ENCODE data around the gene IL5RA.

The IL5RA gene

DNA sequence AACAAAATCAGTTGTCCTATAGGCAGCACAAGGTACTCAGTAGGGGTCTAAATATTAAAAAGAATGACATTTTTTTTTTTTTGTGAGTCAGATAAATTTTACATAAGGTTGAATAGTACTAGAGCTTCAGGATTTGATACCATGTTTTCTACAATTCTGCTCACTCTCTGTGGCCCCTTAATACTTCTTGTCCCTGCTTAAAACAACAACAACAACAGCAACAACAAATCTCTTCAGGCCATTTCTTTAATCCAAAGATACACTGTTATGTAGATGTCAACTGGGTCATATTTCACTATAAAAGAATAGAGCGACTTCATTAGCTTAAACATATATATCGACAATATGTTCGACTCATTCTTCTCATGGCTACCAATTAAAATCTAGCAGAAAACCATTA lies 3.0 kb downstream of the IL5RA start:
- no peak for DNase-seq

- DNase-seq = no peak
Observed at GRCh38 chr3:3105815-3106214, 4.4 kb downstream of the IL5RA start.

GRCh38 chr3:3105246-3105645 lies 4.9 kb downstream of the IL5RA start:
- no peak for DNase-seq

DNA sequence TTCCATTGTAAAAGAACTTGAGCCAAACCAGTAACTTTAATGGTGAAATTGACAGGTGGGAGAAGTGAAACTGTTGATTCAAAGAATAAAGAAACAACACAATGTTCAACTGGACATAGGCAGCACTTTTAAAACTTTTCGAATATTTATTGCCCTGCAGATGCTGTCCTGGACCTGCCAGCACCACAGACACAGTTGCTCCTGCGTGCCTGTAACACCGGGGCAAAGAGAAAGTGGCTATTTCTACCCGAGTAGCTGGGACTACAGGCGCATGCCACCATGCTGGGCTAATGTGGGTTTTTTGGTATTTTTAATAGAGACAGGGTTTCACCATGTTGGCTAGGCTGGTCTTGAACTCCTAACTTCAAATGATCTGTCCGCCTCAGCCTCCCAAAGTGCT lies 7.4 kb downstream of the IL5RA start:
- DNase-seq = no peak

- DNase-seq = no peak
Observed at GRCh38 chr3:3101660-3102458, 8.3 kb downstream of the IL5RA start.

DNA sequence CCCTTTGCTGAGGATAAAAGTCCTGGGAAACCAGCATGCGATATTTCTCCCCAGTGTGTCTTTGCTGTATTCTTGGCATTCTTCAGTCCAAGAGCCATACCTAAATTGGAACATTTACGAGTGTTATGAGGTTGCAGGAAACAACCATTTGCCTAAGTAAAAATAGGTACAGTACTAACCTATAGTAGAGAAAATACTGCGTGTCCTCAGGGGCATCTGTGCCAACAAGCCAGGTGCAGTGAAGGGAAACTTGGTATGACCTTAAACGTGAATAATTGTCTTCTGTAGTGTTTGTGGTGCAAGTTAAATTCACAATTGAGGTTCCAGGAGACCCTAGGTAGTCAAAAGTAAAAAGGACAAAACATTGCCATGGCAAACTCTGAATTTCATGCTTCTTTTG lies 12.2 kb downstream of the IL5RA start:
- no peak for DNase-seq

DNA sequence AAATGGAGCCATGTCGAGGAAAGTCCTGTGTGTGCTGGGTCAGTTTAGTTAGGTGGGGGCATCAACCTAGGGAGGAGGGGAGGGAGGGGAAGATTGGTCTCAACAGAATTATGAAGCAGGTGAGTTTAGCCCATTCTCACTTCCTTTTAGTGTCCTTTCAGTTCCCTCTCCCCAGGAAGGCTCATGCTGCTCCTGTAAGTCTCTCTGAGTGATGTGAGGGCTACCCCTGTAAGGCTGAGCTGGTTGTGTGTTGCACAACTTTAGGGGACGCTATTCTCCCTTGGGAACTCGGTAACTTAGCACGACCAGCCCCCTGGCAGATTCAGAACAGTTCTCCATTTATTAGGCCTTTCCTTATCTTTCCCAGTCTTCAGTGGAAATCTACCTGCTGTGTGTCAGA lies 21.2 kb downstream of the IL5RA start:
- DNase-seq = no peak

DNA sequence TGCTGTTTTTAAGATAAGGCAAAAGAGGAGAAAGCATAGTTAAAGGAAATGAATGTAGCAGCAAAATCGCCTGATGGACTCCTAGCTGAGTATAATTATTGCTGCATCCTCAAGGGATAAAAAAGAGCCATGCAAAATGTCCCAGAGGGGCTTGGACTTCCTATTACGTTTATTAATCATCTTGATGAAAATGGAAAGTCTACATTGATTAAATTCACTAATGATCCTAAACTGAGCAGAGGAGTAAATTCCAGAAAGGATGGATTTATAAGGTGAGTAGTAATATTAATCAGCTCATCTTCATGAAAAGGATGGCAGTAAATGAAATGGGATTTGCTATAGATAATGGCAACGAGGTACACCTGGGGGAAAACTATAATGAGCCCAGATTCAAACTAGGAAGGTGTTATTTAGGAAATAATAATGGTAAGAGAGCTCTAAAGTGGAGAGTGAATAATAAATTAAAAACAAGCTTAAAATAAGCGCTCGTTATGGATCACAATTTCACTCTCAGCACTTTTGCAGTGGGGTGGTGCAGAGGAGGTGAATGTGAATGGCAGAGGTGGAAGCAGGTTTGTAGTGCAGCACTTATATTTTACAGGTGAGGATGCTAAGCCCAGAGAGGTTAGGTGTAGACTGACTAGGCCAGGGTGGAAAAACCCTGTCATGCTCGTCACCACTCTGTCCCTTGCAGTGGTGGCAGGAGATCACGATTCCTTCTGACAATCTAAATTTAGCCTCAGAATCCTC lies 22.3 kb downstream of the IL5RA start:
- DNase-seq = no peak

DNA sequence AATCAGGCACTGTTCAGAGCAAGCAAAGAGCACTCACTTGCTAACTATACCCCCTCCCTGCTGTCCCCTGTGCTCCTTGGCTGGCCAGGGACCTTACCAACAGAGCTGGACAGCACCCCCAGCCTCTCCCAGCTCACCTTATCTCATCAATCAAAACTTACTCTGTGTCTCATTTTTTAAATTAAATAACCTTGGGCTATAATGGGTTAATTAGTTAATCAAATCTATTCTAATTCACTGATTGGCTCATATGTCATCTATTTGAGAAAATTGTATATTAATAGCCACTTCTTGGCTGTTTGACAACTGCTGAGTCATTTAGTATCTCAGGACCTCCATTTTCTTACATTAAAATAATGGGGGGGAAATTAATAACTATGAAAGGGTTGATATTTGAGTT lies 22.9 kb downstream of the IL5RA start:
- DNase-seq = no peak

GRCh38 chr3:3086239-3086638 lies 23.9 kb downstream of the IL5RA start:
- no peak for DNase-seq

DNA sequence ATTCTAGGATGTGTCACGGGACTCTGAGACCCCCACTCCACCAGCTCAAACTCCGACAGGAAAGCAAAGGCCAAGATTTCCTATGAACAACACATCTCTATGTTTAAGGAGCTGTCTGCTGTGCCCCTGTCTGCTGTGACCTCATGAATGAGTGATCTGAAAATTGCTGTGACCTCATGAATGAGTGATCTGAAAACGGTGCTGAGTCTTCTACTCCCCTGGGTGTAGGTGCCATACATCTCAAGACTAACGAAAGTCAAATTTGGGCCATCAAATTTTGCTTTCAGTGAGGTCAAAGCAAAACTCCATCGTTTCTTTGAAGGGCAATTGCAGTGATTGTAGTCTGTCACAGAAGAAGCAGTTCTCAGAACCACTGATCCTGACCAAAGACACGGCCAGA lies 24.4 kb downstream of the IL5RA start:
- no peak for DNase-seq

- no peak for DNase-seq
Observed at GRCh38 chr3:3084890-3085289, 25.3 kb downstream of the IL5RA start.

GRCh38 chr3:3082234-3082924 lies 27.8 kb downstream of the IL5RA start:
- no peak for DNase-seq

DNA sequence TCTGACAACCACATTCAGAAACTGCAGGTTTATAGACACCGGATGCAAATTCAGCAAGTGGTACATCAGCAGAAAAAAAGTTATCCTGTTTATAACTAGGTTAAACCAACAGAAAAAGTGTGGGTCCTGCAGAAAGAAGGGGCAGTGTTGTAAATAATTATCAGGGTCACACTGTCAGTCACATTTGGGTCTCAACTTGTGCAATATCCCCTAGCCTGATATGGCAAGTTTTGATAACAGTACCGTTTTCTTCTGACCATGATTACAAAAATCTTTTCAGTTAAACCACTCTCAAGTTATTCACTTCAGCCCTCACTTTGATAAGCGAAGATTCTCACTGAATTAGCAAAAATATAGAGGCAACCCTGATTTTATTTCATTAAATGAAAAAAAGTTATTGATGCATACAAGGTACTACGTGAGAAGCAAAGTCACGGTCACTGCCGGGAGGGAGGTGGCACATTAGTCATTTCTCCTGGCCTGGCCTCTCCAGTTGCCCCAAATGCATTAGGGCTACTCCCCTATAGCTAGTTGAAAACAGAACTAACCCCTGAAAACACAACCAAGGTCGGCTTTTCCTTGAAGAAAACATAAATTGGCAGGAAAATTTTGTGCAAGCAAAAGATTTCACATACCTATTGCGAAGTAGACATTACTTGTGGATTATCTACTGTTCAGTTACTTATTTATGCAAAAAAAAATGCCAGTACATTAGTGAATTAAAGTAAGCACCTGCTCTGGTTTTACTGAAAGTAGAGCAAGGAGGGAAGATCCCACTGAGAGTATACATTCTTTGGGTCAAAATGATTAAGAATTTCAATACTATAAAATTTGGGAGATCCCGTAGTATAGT lies 28.6 kb downstream of the IL5RA start:
- DNase-seq = no peak

DNA sequence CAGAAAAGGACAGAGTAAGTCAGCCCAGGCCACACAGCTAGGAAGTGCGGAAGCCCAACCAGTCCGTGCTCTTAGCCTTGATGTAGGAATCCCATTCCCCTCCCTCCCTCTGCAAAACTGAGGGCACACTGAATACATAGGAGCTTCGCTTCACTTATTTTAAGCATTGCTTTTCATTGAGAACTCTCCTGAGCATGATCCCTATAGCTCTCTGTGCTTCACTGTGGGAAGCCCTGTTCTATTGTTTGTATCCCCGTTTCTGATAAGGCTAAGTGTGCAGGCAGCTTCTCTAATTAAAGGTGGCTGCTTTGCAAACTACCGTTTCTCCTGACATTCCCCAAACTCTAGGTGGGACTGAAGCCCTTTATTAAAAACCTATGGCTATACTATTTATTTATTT lies 29.9 kb downstream of the IL5RA start:
- DNase-seq = no peak

DNA sequence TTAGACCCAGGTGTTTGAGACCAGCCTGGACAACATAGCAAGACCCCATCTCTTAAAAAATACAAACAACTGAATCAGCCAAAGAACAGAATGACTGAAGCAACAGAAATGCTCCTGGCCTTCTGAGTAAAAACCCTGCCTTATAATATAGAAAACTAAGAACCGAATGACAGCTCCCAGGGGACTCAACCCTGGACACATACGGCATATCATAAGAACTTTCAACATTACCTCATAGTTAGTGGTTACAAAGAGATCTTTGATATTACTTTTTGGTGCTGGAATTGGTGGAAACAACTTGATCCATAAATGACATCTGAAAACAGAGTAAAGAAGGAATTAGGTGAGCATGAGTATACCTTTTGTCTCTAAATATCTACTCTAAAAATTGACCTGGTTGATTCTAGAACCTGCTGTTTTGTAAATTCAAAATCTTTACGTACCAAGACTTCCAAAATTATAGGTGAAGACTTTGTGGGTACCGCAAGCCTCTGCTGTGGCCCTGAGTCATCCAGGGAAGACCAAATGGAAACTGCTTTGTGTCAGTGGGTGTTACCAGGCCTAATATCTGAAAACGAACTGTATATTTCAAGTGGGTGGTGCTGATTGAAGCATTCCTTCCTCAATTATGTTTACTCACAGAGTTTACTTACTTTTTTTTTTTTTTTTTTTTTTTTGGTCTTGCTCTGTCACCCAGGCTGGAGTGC lies 35.5 kb downstream of the IL5RA start:
- DNase-seq = no peak

DNA sequence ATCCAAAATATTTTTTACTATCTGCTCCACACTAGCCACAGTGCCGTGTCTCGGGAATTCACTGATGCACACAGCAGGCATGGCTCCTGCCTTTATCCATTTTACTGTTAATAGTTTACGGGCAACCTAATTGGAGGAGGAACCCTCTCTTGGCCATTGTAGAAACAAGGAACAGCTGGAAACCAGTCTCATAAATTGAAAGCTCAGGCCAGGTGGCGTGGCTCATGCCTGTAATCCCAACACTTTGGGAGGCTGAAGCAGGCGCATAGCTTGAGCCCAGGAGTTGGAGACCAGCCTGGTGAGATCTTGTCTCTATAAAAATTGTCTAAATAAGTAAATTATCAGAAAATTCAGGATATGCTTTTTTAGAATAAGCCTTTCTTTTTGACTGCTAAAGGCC lies 39.0 kb downstream of the IL5RA start:
- DNase-seq = peak; percentile 25

DNA sequence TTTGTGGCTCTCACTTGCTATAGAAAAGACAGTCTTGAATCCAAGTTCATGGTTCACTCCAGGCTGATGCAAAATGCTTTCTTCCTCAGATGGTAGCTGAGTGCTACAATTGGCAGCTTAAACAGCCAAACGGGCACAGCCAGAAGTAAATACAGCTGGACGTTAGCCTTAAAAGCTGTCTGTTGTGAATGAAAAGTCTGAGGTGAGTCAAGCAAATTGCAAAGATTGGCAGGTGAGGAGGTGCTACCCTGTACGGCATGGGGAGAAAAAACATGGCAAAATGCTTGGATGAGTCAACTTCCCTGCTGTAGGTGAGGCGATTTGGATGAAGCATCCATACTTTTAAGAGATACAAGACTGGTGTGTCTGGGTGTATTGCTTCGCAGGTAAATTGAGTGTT lies 40.5 kb downstream of the IL5RA start:
- DNase-seq = no peak

DNA sequence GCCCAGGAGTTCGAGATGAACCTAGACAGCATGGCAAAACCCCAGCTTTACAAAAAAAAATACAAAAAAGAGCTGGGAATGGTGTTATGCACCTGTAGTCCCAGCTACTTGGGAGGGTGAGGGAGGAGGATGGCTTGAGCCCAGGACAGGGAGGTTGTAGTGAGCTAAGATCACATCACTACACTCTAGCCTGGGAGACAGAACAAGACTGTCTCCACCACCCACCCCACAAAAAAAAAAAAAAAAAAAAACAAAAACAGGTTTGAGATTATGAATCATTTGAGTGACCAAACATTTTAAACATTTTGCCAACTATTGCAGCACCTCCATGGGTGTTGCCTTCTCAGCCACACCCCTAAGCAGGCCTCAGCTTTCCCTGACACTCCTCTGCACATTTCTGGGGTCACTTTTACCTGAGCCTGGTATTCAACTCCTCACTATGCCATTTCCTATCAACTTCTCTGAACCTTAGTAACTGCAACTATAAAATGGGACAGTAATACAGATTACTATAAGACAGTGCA lies 41.8 kb downstream of the IL5RA start:
- DNase-seq = no peak

- no peak for DNase-seq
Observed at GRCh38 chr3:3066910-3067309, 43.3 kb downstream of the IL5RA start.

DNA sequence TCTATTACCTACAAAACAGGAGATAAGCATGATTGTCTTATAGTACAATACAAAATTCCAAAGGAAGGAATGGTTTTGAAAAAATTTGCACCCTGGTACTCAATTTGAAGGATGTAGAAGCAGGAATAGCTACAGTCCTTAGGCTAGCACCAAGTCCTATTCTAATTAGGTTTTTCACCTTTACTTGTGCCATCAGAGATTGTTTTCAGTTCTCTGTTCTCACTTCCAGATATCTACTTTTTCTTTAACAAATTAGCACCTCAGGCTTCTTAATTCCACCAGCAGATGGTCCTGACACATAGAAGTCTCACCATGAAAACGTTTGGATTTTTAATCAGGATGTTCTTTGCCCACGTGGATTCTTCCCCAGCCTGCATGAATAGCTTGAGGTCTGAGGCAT lies 43.8 kb downstream of the IL5RA start:
- no peak for DNase-seq

DNA sequence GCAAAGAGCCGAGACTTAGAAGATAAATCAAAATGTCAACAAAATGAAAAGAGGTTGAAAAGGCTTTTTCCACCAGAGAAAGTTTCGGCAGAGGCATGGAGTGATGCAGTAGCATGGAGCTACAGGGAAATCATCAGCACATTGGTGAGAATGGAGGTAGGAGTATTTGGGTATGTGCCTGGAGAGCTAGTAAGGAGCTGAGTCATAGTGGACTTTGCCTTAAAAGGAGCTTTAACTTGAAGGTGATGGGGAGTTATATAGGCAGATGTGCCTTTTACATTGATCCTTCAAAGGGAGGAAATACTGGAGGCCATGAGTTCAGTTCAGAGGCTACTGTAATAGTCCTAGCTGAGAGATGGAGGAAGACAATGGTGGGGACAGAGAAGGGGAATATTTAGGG lies 44.3 kb downstream of the IL5RA start:
- DNase-seq = no peak
